Calu3 (cell line): Measurements from ENCODE around the gene TGM3. TPM values are rescaled to one million over a fixed set of nuclear protein-coding genes. Genes with fewer than 3 reads are reported as not detected.

Experiments
- BruUV-seq: library from RNA; stranded (reverse); fragments of 400-500 nt; replicated peaks from 2 replicates; lab custom pipeline; 2021; lab: Mats Ljungman, UMichigan
- CTCF ChIA-PET: fragments of 300-600 bp; sonication (Branson Sonifier 250); formaldehyde crosslinking; loops from one replicate; lab custom pipeline; 2022; ENCODE audit warnings: antibody characterized with exemption; lab: Charles Lee
- DNase-seq: peaks from one replicate; pipeline ENCODE4 v3.0.0; 2022
- H3K27ac Mint-ChIP-seq: one replicate; pipeline ENCODE4 v1.8.0; 2022; ENCODE audit warnings: mixed read lengths; ENCODE audit not compliant: unreplicated experiment
- H3K27me3 Mint-ChIP-seq: one replicate; pipeline ENCODE4 v1.8.0; 2022; ENCODE audit warnings: mixed read lengths; ENCODE audit not compliant: unreplicated experiment
- H3K36me3 Mint-ChIP-seq: one replicate; pipeline ENCODE4 v1.8.0; 2022; ENCODE audit warnings: mild to moderate bottlenecking, moderate library complexity, mixed read lengths; ENCODE audit not compliant: insufficient read depth, unreplicated experiment
- H3K4me1 Mint-ChIP-seq: one replicate; pipeline ENCODE4 v1.8.0; 2022; ENCODE audit warnings: mild to moderate bottlenecking, low read depth, mixed read lengths; ENCODE audit not compliant: unreplicated experiment
- H3K4me3 Mint-ChIP-seq: one replicate; pipeline ENCODE4 v1.8.0; 2022; ENCODE audit warnings: mild to moderate bottlenecking, low read depth, moderate library complexity, mixed read lengths; ENCODE audit not compliant: unreplicated experiment
- H3K9me3 Mint-ChIP-seq: one replicate; pipeline ENCODE4 v1.8.0; 2022; ENCODE audit warnings: low read depth, mixed read lengths; ENCODE audit not compliant: unreplicated experiment
- intact Hi-C: fragments of 100-400 bp; cut with micrococcal nuclease; formaldehyde crosslinking; loops from one replicate; pipeline ENCODE4 v1.10.0; 2022; ENCODE audit not compliant: unreplicated experiment
- total RNA-seq: library from RNA; stranded (reverse); gene quantifications from 2 replicates; pipeline ENCODE4 v1.2.3, GENCODE V29; 2022
- TF ChIP-seq, protein P1 (sequence below): fragments of 200-600 bp; IDR thresholded peaks from one replicate; pipeline ENCODE4 v1.8.0; 2022; ENCODE audit warnings: antibody characterized with exemption; ENCODE audit not compliant: unreplicated experiment

Gene TGM3
- total RNA-seq, 1 experiment from 2014 or later, result not detected

DNA sequence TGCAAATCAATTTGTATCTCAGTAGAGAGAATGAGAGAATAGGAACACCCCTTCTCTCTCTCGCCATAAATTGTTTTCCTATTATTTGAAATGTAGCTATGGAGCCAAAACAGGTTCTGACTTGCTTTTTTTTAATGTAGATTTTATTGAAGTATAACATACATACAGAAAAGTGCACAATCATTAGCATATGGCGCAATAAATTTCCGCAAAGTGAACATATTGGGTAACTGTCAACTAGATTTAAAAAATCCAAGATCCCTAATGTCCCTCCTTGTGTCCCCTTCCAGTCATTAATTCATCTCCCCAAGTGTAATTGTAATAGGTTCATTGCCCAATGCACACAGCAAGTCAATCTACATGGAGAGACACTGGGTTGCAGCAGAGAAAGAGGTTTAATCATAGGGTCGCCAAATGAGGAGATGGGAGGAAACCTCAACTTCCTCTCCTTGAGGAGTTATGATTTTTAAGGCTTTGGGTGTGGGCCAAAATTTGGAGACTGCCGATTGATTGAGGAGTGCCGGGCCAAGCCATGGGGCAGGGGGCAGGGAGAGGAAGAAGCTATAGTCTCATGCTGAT, 43.3 kb upstream of the TGM3 start:
- no peak for DNase-seq
- intact Hi-C loops, result no loop called here
- CTCF ChIA-PET, result no interaction called here
- Mint-ChIP-seq H3K4me1 (no peaks in the 10 kb centered on the region), H3K9me3 (no peaks in the 10 kb centered on the region), H3K4me3 (no peak overlapping the region), H3K27ac (no peak overlapping the region), H3K36me3 (no peaks in the 10 kb centered on the region), H3K27me3 (peaks cover 34% of the 10 kb centered on the region)
- no TSS peak for BruUV-seq
- TF ChIP-seq, protein P1, sequence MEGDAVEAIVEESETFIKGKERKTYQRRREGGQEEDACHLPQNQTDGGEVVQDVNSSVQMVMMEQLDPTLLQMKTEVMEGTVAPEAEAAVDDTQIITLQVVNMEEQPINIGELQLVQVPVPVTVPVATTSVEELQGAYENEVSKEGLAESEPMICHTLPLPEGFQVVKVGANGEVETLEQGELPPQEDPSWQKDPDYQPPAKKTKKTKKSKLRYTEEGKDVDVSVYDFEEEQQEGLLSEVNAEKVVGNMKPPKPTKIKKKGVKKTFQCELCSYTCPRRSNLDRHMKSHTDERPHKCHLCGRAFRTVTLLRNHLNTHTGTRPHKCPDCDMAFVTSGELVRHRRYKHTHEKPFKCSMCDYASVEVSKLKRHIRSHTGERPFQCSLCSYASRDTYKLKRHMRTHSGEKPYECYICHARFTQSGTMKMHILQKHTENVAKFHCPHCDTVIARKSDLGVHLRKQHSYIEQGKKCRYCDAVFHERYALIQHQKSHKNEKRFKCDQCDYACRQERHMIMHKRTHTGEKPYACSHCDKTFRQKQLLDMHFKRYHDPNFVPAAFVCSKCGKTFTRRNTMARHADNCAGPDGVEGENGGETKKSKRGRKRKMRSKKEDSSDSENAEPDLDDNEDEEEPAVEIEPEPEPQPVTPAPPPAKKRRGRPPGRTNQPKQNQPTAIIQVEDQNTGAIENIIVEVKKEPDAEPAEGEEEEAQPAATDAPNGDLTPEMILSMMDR, result no peak

DNA sequence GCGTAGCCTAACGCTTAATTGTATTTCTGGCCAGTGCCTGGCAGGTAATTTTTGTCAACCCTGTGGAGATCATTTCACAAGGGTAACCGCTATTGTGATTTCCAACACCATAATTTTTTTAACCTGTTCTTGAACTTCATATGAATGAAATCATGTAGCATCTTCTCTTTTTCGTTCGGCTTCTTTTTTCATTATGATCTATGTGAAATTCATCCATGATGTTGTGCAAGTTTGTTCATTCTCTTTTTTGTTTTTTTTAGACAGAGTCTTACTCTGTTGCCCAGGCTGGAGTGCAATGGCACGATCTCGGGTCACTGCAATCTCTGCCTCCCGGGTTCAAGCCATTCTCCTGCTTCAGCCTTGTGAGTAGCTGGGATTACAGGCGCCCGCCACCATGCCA, 42.5 kb upstream of the TGM3 start:
- TF ChIP-seq, protein P1, result no peak
- CTCF ChIA-PET, result no interaction called here
- no peak for DNase-seq

DNA sequence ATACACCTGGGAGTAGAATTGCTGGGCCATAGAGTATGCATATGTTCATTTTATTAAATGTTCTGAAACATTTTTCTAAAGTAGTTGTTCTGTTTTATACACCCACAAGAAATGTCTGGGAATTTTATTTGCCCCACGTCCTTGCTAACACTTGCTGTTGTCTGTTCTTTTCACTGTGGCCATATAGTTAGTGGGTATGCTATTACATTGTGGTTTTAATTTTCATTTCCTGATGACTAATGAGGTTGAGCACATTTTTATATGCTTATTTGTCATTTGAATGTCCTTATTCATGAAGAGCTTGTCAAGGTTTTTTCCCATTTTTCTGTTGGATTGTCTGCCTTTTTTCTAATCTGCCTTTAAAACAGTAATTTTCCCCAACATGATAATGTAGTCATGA, 41.5 kb upstream of the TGM3 start:
- DNase-seq, result no peak
- CTCF ChIA-PET, result no interaction called here
- no peaks in the 10 kb centered on the region for H3K9me3 Mint-ChIP-seq

More for the DNA sequence above, 42.5 kb upstream of the TGM3 start:
- intact Hi-C loops, result no loop called here
- Mint-ChIP-seq H3K9me3 (no peaks in the 10 kb centered on the region), H3K27me3 (peaks cover 26% of the 10 kb centered on the region), H3K27ac (no peak overlapping the region), H3K4me3 (no peak overlapping the region), H3K36me3 (no peaks in the 10 kb centered on the region), H3K4me1 (no peaks in the 10 kb centered on the region)
- no TSS peak for BruUV-seq

DNA sequence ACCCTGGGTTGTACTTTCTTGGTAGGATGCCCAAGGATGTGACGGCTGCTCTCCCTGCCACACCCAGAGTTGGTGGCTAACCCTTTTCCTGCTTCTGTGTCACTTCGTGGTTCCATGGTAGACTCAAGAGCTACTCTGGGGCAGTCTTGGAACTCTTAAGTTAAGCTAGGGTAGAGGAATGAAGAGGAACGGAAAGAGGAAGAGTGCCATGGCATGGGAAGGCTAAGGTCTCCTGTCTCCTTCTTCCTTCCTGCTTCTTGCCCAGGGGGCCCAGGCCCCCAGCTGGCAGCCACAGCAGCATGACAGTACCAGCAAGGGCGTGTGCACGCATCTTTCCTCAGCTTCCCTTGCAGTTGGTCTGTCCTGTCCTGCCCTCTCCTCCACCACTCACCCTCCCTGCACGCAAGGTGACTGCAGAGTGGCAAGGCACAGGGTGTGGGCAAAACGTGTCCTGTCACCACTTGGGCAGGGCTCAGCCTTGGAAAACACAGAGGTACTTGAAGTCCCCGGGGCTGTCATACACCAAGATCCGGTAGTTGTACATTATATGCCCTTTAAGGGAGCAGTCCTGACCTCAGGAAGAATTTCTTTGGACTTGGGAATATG, 39.8 kb upstream of the TGM3 start:
- no peaks in the 10 kb centered on the region for H3K9me3 Mint-ChIP-seq
- no peaks in the 10 kb centered on the region for H3K36me3 Mint-ChIP-seq
- H3K4me3 Mint-ChIP-seq, result no peak overlapping the region
- intact Hi-C loops, result no loop called here
- H3K27ac Mint-ChIP-seq, result no peak overlapping the region
- DNase-seq, result no peak
- TF ChIP-seq, protein P1, result no peak
- BruUV-seq, result no TSS peak
- no peaks in the 10 kb centered on the region for H3K4me1 Mint-ChIP-seq
- CTCF ChIA-PET, result no interaction called here
- H3K27me3 Mint-ChIP-seq, result no peaks in the 10 kb centered on the region

More for the DNA sequence above, 41.5 kb upstream of the TGM3 start:
- Mint-ChIP-seq H3K4me3 (no peak overlapping the region), H3K27ac (no peak overlapping the region), H3K36me3 (no peaks in the 10 kb centered on the region), H3K27me3 (peaks cover 15% of the 10 kb centered on the region), H3K4me1 (no peaks in the 10 kb centered on the region)
- BruUV-seq, result no TSS peak
- TF ChIP-seq, protein P1, result no peak
- intact Hi-C loops, result no loop called here
